ENCODE measurements around the gene PEBP1. TPM values are rescaled to one million over a fixed set of nuclear protein-coding genes. Genes with fewer than 3 reads are reported as not detected.

The PEBP1 gene
- total and polyA plus RNA-seq, 9 donors: 132 to 156 (median 146) TPM

- no peaks in the 10 kb centered on the region for H3K27me3 ChIP-seq (ENCODE audit: control insufficient read depth, insufficient read depth, low read length)
- H3K4me1 ChIP-seq (ENCODE audit: control insufficient read depth, insufficient read depth, low read length): peaks cover 5% of the 10 kb centered on the region
- peak; percentile 29 for DNase-seq
- H3K9me3 ChIP-seq (replicated peaks; ENCODE audit: control insufficient read depth, low read depth, low read length): no peaks in the 10 kb centered on the region
- no peak overlapping the region for H3K27ac ChIP-seq (ENCODE audit: low read length)
- H3K4me3 ChIP-seq (ENCODE audit: low read length): peak overlapping the region; percentile 68
- no peaks in the 10 kb centered on the region for H3K36me3 ChIP-seq (ENCODE audit: control insufficient read depth, insufficient read depth, low read length)
- 0% methylated on average over 26 of the region's 32 CpGs for WGBS (ENCODE audit: insufficient coverage)
Observed at GRCh38 chr12:118103201-118103600, 32.7 kb upstream of the PEBP1 start.

GRCh38 chr12:118103601-118104382 is 32.1 kb upstream of the PEBP1 start, which contains the start of gene VSIG10:
Gene VSIG10 (minus strand): TSS chr12:118104011. CDS start chr12:118103671, 340 bp downstream.
- DNase-seq: peak; percentile 83
- peaks cover 5% of the 10 kb centered on the region for H3K4me1 ChIP-seq (ENCODE audit: control insufficient read depth, insufficient read depth, low read length)
- no peaks in the 10 kb centered on the region for H3K27me3 ChIP-seq (ENCODE audit: control insufficient read depth, insufficient read depth, low read length)
- no peaks in the 10 kb centered on the region for H3K9me3 ChIP-seq (replicated peaks; ENCODE audit: control insufficient read depth, low read depth, low read length)
- no peaks in the 10 kb centered on the region for H3K36me3 ChIP-seq (ENCODE audit: control insufficient read depth, insufficient read depth, low read length)
- peak within 1 kb of the TSS; percentile 68 for H3K4me3 ChIP-seq (ENCODE audit: low read length)
- under 1% methylated on average over 74 of the region's 75 CpGs for WGBS (ENCODE audit: insufficient coverage)
- H3K27ac ChIP-seq (ENCODE audit: low read length): peak within 1 kb of the TSS; percentile 47

GRCh38 chr12:118107011-118107410 is 28.9 kb upstream of the PEBP1 start:
- H3K27me3 ChIP-seq (ENCODE audit: control insufficient read depth, insufficient read depth, low read length): no peaks in the 10 kb centered on the region
- no peaks in the 10 kb centered on the region for H3K36me3 ChIP-seq (ENCODE audit: control insufficient read depth, insufficient read depth, low read length)
- no peak overlapping the region for H3K4me3 ChIP-seq (ENCODE audit: low read length)
- WGBS (ENCODE audit: insufficient coverage): no CpG with 5 or more reads among the region's 4 CpGs
- H3K9me3 ChIP-seq (replicated peaks; ENCODE audit: control insufficient read depth, low read depth, low read length): no peaks in the 10 kb centered on the region
- DNase-seq: no peak
- H3K27ac ChIP-seq (ENCODE audit: low read length): no peak overlapping the region
- H3K4me1 ChIP-seq (ENCODE audit: control insufficient read depth, insufficient read depth, low read length): peaks cover 5% of the 10 kb centered on the region

- Histone ChIP-seq H3K4me1 (ENCODE audit: control insufficient read depth, insufficient read depth, low read length) (peaks cover 5% of the 10 kb centered on the region), H3K9me3 (replicated peaks; ENCODE audit: control insufficient read depth, low read depth, low read length) (no peaks in the 10 kb centered on the region), H3K36me3 (ENCODE audit: control insufficient read depth, insufficient read depth, low read length) (no peaks in the 10 kb centered on the region), H3K27ac (ENCODE audit: low read length) (no peak overlapping the region), H3K4me3 (ENCODE audit: low read length) (no peak overlapping the region), H3K27me3 (ENCODE audit: control insufficient read depth, insufficient read depth, low read length) (no peaks in the 10 kb centered on the region)
- DNase-seq: no peak
- 100% methylated on average over 5 of the region's 8 CpGs for WGBS (ENCODE audit: insufficient coverage)
Observed at GRCh38 chr12:118107694-118108093, 28.2 kb upstream of the PEBP1 start.

- Histone ChIP-seq H3K9me3 (replicated peaks; ENCODE audit: control insufficient read depth, low read depth, low read length) (no peaks in the 10 kb centered on the region), H3K4me3 (ENCODE audit: low read length) (no peak overlapping the region), H3K27me3 (ENCODE audit: control insufficient read depth, insufficient read depth, low read length) (no peaks in the 10 kb centered on the region), H3K4me1 (ENCODE audit: control insufficient read depth, insufficient read depth, low read length) (peaks cover 4% of the 10 kb centered on the region), H3K36me3 (ENCODE audit: control insufficient read depth, insufficient read depth, low read length) (no peaks in the 10 kb centered on the region), H3K27ac (ENCODE audit: low read length) (no peak overlapping the region)
- no peak for DNase-seq
- no CpG with 5 or more reads among the region's 1 CpG for WGBS (ENCODE audit: insufficient coverage)
Observed at GRCh38 chr12:118109088-118109487, 26.8 kb upstream of the PEBP1 start.

GRCh38 chr12:118119449-118119879 is 16.5 kb upstream of the PEBP1 start:
- H3K27ac ChIP-seq (ENCODE audit: low read length): no peak overlapping the region
- DNase-seq: no peak
- H3K4me3 ChIP-seq (ENCODE audit: low read length): no peak overlapping the region
- peaks cover 3% of the 10 kb centered on the region for H3K36me3 ChIP-seq (ENCODE audit: control insufficient read depth, insufficient read depth, low read length)
- 54% methylated on average over 5 of the region's 10 CpGs for WGBS (ENCODE audit: insufficient coverage)
- H3K9me3 ChIP-seq (replicated peaks; ENCODE audit: control insufficient read depth, low read depth, low read length): no peaks in the 10 kb centered on the region
- no peaks in the 10 kb centered on the region for H3K27me3 ChIP-seq (ENCODE audit: control insufficient read depth, insufficient read depth, low read length)
- no peaks in the 10 kb centered on the region for H3K4me1 ChIP-seq (ENCODE audit: control insufficient read depth, insufficient read depth, low read length)

- Histone ChIP-seq H3K4me3 (ENCODE audit: low read length) (no peak overlapping the region), H3K27me3 (ENCODE audit: control insufficient read depth, insufficient read depth, low read length) (no peaks in the 10 kb centered on the region), H3K9me3 (replicated peaks; ENCODE audit: control insufficient read depth, low read depth, low read length) (no peaks in the 10 kb centered on the region), H3K4me1 (ENCODE audit: control insufficient read depth, insufficient read depth, low read length) (no peaks in the 10 kb centered on the region), H3K27ac (ENCODE audit: low read length) (no peak overlapping the region), H3K36me3 (ENCODE audit: control insufficient read depth, insufficient read depth, low read length) (peaks cover 2% of the 10 kb centered on the region)
- WGBS (ENCODE audit: insufficient coverage): 20% methylated on average over 1 of the region's 8 CpGs
- peak; percentile 69 for DNase-seq
Observed at GRCh38 chr12:118120579-118121363, 15.2 kb upstream of the PEBP1 start.

- WGBS (ENCODE audit: insufficient coverage): no CpG with 5 or more reads among the region's 6 CpGs
- no peaks in the 10 kb centered on the region for H3K4me1 ChIP-seq (ENCODE audit: control insufficient read depth, insufficient read depth, low read length)
- H3K27ac ChIP-seq (ENCODE audit: low read length): no peak overlapping the region
- no peak for DNase-seq
- no peaks in the 10 kb centered on the region for H3K9me3 ChIP-seq (replicated peaks; ENCODE audit: control insufficient read depth, low read depth, low read length)
- no peak overlapping the region for H3K4me3 ChIP-seq (ENCODE audit: low read length)
- no peaks in the 10 kb centered on the region for H3K27me3 ChIP-seq (ENCODE audit: control insufficient read depth, insufficient read depth, low read length)
- no peaks in the 10 kb centered on the region for H3K36me3 ChIP-seq (ENCODE audit: control insufficient read depth, insufficient read depth, low read length)
Observed at GRCh38 chr12:118122264-118122663, 13.7 kb upstream of the PEBP1 start.

- H3K27ac ChIP-seq (ENCODE audit: low read length): no peak overlapping the region
- no CpG with 5 or more reads among the region's 5 CpGs for WGBS (ENCODE audit: insufficient coverage)
- H3K36me3 ChIP-seq (ENCODE audit: control insufficient read depth, insufficient read depth, low read length): no peaks in the 10 kb centered on the region
- no peak overlapping the region for H3K4me3 ChIP-seq (ENCODE audit: low read length)
- no peaks in the 10 kb centered on the region for H3K27me3 ChIP-seq (ENCODE audit: control insufficient read depth, insufficient read depth, low read length)
- H3K4me1 ChIP-seq (ENCODE audit: control insufficient read depth, insufficient read depth, low read length): no peaks in the 10 kb centered on the region
- no peaks in the 10 kb centered on the region for H3K9me3 ChIP-seq (replicated peaks; ENCODE audit: control insufficient read depth, low read depth, low read length)
- DNase-seq: no peak
Observed at GRCh38 chr12:118124333-118124874, 11.5 kb upstream of the PEBP1 start.

GRCh38 chr12:118125743-118126118 is 10.2 kb upstream of the PEBP1 start:
- DNase-seq: no peak
- WGBS (ENCODE audit: insufficient coverage): 100% methylated on average over 1 of the region's 4 CpGs
- no peak overlapping the region for H3K27ac ChIP-seq (ENCODE audit: low read length)

More at GRCh38 chr12:118125743-118126118, 10.2 kb upstream of the PEBP1 start:
- H3K4me1 ChIP-seq (ENCODE audit: control insufficient read depth, insufficient read depth, low read length): no peaks in the 10 kb centered on the region
- H3K9me3 ChIP-seq (replicated peaks; ENCODE audit: control insufficient read depth, low read depth, low read length): no peaks in the 10 kb centered on the region
- H3K27me3 ChIP-seq (ENCODE audit: control insufficient read depth, insufficient read depth, low read length): no peaks in the 10 kb centered on the region
- H3K4me3 ChIP-seq (ENCODE audit: low read length): no peak overlapping the region
- H3K36me3 ChIP-seq (ENCODE audit: control insufficient read depth, insufficient read depth, low read length): no peaks in the 10 kb centered on the region
